Fibroblast of skin of left biceps (primary cell): ENCODE results near the gene ST8SIA1.
"Not testable (repeated sequence)": the region's sequence is repeated elsewhere in the genome, so short reads cannot be mapped to it uniquely, and the experiment has no call there.

Experiments used
- DNase-seq, 2 experiments: peaks; one replicate each; pipeline ENCODE4 v3.0.0-alpha.2; 2013; ENCODE audit warnings: low read depth in 2 of 2

Gene ST8SIA1

DNA sequence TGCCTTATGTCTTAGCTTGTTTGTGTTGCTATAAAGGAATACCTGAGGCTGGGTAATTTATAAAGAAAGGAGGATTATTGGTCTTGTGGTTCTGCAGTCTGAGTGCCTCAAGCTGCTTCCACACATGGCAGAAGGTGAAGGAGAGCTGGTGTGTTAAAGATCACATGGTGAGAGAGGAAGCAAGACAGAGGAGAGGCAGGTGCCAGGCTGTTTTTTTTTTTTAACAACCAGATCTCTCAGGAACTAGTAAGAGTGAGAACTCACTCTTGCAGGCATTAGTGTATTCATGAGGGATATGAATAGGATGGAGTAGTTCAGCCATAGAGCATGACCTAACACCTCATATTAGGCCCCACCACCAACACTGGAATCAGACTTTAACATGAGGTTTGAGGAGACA is 165.1 kb downstream of the ST8SIA1 start:
- no peak for DNase-seq

- no peak for DNase-seq
These were observed 170.4 kb downstream of the ST8SIA1 start for GRCh38 chr12:22164139-22164538.

DNA sequence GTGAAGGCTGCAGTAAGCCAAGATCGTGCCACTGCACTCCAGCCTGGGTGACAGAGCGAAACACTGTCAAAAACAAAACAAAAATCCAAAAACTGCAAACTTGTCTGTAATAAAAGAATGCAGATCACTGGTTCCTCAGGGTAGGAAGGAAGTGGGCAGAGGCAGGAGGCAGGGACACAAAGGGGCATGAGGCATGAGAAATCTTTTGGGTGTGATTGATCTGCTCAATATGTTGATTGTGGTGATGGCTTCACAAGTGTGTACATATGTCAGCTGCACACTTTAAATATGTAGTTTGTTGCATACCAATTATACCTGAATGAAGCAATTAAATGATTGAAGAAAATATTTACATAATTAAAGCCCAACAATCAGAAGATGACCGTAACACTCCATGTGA is 170.9 kb downstream of the ST8SIA1 start:
- DNase-seq = no peak

GRCh38 chr12:22160396-22161003 is 174.0 kb downstream of the ST8SIA1 start:
- no peak for DNase-seq

- not testable (repeated sequence) for DNase-seq
These were observed 185.2 kb downstream of the ST8SIA1 start for GRCh38 chr12:22149286-22149685.

GRCh38 chr12:22146686-22147085 is 187.8 kb downstream of the ST8SIA1 start:
- DNase-seq = not testable (repeated sequence)
